Trophoblast cell (in vitro differentiated cells and primary cell): ENCODE measurements around the gene ABCF3.

Experiments used
- DNase-seq, 2 donors: peaks; one replicate each; pipeline ENCODE4 v3.0.0-alpha.2; 2016
- H2AFZ ChIP-seq: 2 replicates; pipeline ENCODE4 v1.6.1; 2013; ENCODE audit warnings: low read length, moderate library complexity, mild to moderate bottlenecking; ENCODE audit not compliant: insufficient read depth, poor library complexity
- H2AK5ac ChIP-seq: 2 replicates; pipeline ENCODE4 v1.6.1; 2013; ENCODE audit warnings: mild to moderate bottlenecking, low read length
- H2BK120ac ChIP-seq: 2 replicates; pipeline ENCODE4 v1.6.1; 2013; ENCODE audit warnings: low read length, mild to moderate bottlenecking, moderate library complexity; ENCODE audit not compliant: insufficient read depth, poor library complexity
- H2BK12ac ChIP-seq: 2 replicates; pipeline ENCODE4 v1.6.1; 2013; ENCODE audit warnings: mild to moderate bottlenecking, low read length, moderate library complexity
- H2BK5ac ChIP-seq: 2 replicates; pipeline ENCODE4 v1.6.1; 2013; ENCODE audit warnings: low read length, low read depth, moderate library complexity, mild to moderate bottlenecking; ENCODE audit not compliant: poor library complexity
- H3K14ac ChIP-seq: 2 replicates; pipeline ENCODE4 v1.6.1; 2013; ENCODE audit warnings: mild to moderate bottlenecking, low read length
- H3K18ac ChIP-seq: 2 replicates; pipeline ENCODE4 v1.6.1; 2013; ENCODE audit warnings: mild to moderate bottlenecking, low read length
- H3K23ac ChIP-seq: 2 replicates; pipeline ENCODE4 v1.6.1; 2013; ENCODE audit warnings: low read length
- H3K27ac ChIP-seq: 2 replicates; pipeline ENCODE4 v1.5.1; 2013; ENCODE audit warnings: low read depth, mild to moderate bottlenecking, inconsistent platforms, low read length, moderate library complexity
- H3K27me3 ChIP-seq: 2 replicates; pipeline ENCODE4 v1.6.1; 2013; ENCODE audit warnings: inconsistent platforms, mild to moderate bottlenecking, low read length, moderate library complexity; ENCODE audit not compliant: insufficient read depth
- H3K36me3 ChIP-seq, 2 experiments: 1 replicate in 1 of 2; 2 replicates in 1 of 2; pipeline ENCODE4 v1.6.1; 2013; ENCODE audit warnings: low read length in 2 of 2, mild to moderate bottlenecking in 2 of 2, moderate library complexity in 1 of 2; ENCODE audit not compliant: insufficient read depth in 2 of 2, control insufficient read depth in 1 of 2
- H3K4ac ChIP-seq: 2 replicates; pipeline ENCODE4 v1.6.1; 2013; ENCODE audit warnings: low read depth, mild to moderate bottlenecking, low read length, moderate library complexity
- H3K4me1 ChIP-seq, 2 experiments: 1 replicate in 1 of 2; 2 replicates in 1 of 2; pipeline ENCODE4 v1.6.1; 2013; ENCODE audit warnings: low read length in 2 of 2, mild to moderate bottlenecking in 2 of 2, moderate library complexity in 1 of 2; ENCODE audit not compliant: insufficient read depth in 2 of 2, control insufficient read depth in 1 of 2
- H3K4me2 ChIP-seq: 2 replicates; pipeline ENCODE4 v1.6.1; 2013; ENCODE audit warnings: inconsistent platforms, mild to moderate bottlenecking, low read length, moderate library complexity
- H3K4me3 ChIP-seq: 2 replicates; pipeline ENCODE4 v1.5.1; 2013; ENCODE audit warnings: mild to moderate bottlenecking, low read depth, low read length, inconsistent platforms
- H3K79me1 ChIP-seq: one replicate; pipeline ENCODE4 v1.6.1; 2013; ENCODE audit warnings: low read length
- H3K79me2 ChIP-seq: 2 replicates; pipeline ENCODE4 v1.6.1; 2013; ENCODE audit warnings: low read length, mild to moderate bottlenecking; ENCODE audit not compliant: control insufficient read depth, insufficient read depth, poor library complexity
- H3K9ac ChIP-seq: 2 replicates; pipeline ENCODE4 v1.6.1; 2013; ENCODE audit warnings: mild to moderate bottlenecking, low read length
- H3K9me3 ChIP-seq: 2 replicates; pipeline ENCODE4 v1.6.1; 2013; ENCODE audit warnings: low read depth, mild to moderate bottlenecking, control low read depth, inconsistent platforms, low read length; ENCODE audit not compliant: insufficient read depth
- H4K12ac ChIP-seq: 2 replicates; pipeline ENCODE4 v1.6.1; 2013; ENCODE audit warnings: low read depth, mild to moderate bottlenecking, low read length, moderate library complexity
- H4K8ac ChIP-seq: 2 replicates; pipeline ENCODE4 v1.6.1; 2013; ENCODE audit warnings: low read depth, mild to moderate bottlenecking, low read length, moderate library complexity
- H4K91ac ChIP-seq: one replicate; pipeline ENCODE4 v1.6.1; 2013; ENCODE audit warnings: low read depth, mild to moderate bottlenecking, low read length, moderate library complexity
- WGBS: extraction: QIAGEN DNeasy Blood & Tissue Kit; methylation state at CpG from one replicate; pipeline ENCODE4 v1.1.7; 2013; ENCODE audit warnings: missing lambda C conversion rate; ENCODE audit not compliant: insufficient read length, insufficient coverage; ENCODE audit errors: extremely low coverage; 5-methylcytosine and 5-hydroxymethylcytosine counted together

ABCF3 gene

DNA sequence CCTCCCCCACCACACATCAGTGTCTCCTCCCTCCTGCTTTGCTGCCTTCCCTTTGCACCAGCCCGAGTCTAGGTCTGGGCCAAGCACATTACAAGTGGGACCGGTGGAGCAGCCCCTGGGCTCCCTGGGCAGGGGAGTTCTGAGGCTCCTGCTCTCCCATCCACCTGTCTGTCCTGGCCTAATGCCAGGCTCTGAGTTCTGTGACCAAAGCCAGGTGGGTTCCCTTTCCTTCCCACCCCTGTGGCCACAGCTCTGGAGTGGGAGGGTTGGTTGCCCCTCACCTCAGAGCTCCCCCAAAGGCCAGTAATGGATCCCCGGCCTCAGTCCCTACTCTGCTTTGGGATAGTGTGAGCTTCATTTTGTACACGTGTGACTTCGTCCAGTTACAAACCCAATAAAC is 2.3 kb upstream of the ABCF3 start:
- WGBS, result no CpG with 5 or more reads among the region's 5 CpGs
- H3K4ac ChIP-seq, result no peak overlapping the region

DNA sequence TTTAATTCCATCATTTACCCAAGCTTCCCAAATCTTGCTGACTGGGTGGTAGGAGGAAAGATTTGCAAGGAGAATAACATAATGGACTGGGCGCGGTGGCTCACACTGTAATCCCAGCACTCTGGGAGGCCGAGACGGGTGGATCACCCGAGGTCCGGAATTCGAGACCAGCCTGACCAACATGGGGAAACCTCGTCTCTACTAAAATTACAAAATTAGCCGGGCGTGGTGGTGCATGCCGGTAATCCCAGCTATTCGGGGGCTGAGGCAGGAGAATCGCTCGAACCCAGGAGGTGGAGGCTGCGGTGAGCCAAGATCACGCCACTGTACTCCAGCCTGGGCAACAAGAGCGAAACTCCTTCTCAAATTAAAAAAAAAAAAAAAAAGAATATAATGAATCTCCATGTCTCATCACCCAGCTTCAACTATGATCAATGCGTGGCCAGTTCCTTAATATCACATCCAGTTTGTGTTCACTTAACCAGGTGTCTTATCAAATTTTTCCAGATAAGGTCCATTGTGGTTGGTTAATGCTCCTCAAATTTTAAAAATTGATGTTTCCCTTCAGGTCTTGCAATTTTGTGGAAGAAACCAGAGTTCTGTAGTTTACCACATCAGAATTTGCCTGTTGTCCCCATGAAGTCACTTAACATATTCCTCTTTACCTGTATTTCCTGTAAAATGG is 1.3 kb upstream of the ABCF3 start:
- no peak overlapping the region for H3K4me3 ChIP-seq
- peaks cover 10% of the 10 kb centered on the region for H3K79me1 ChIP-seq
- no peak overlapping the region for H2BK120ac ChIP-seq
- peak overlapping the region; percentile 95 for H3K27ac ChIP-seq
- H3K14ac ChIP-seq, result no peak overlapping the region
- H3K4ac ChIP-seq, result no peak overlapping the region
- H2AFZ ChIP-seq, result no peak overlapping the region
- no peak overlapping the region for H4K12ac ChIP-seq
- peaks cover 0 to 7% of the 10 kb centered on the region in 2 experiments for H3K4me1 ChIP-seq
- no peak overlapping the region for H2BK5ac ChIP-seq
- no CpG with 5 or more reads among the region's 18 CpGs for WGBS
- H2BK12ac ChIP-seq, result no peak overlapping the region
- H4K91ac ChIP-seq, result no peak overlapping the region
- H3K27me3 ChIP-seq, result no peaks in the 10 kb centered on the region
- no peak overlapping the region for H3K23ac ChIP-seq
- H4K8ac ChIP-seq, result no peak overlapping the region
- H3K18ac ChIP-seq, result no peak overlapping the region
- peaks cover 61 to 68% of the 10 kb centered on the region in 2 experiments for H3K36me3 ChIP-seq
- no peak for DNase-seq
- H3K9ac ChIP-seq, result no peak overlapping the region
- H3K9me3 ChIP-seq, result peaks cover 8% of the 10 kb centered on the region
- H3K79me2 ChIP-seq, result peaks cover 11% of the 10 kb centered on the region
- H2AK5ac ChIP-seq, result no peak overlapping the region
- no peak overlapping the region for H3K4me2 ChIP-seq

More for the DNA sequence above, 2.3 kb upstream of the ABCF3 start:
- Histone ChIP-seq H3K27me3 (no peaks in the 10 kb centered on the region), H4K91ac (no peak overlapping the region), H4K12ac (no peak overlapping the region), H3K36me3 (peaks cover 60 to 68% of the 10 kb centered on the region in 2 experiments), H3K4me3 (no peak overlapping the region), H3K79me2 (peaks cover 11% of the 10 kb centered on the region), H3K27ac (no peak overlapping the region), H2AFZ (no peak overlapping the region), H3K79me1 (peaks cover 10% of the 10 kb centered on the region), H2BK5ac (no peak overlapping the region), H3K9me3 (peaks cover 9% of the 10 kb centered on the region), H3K14ac (no peak overlapping the region), H3K4me1 (peaks cover 0 to 7% of the 10 kb centered on the region in 2 experiments), H2BK12ac (no peak overlapping the region), H2AK5ac (no peak overlapping the region), H4K8ac (no peak overlapping the region), H2BK120ac (no peak overlapping the region), H3K4me2 (no peak overlapping the region), H3K18ac (no peak overlapping the region), H3K9ac (no peak overlapping the region), H3K23ac (no peak overlapping the region)
- no peak for DNase-seq

DNA sequence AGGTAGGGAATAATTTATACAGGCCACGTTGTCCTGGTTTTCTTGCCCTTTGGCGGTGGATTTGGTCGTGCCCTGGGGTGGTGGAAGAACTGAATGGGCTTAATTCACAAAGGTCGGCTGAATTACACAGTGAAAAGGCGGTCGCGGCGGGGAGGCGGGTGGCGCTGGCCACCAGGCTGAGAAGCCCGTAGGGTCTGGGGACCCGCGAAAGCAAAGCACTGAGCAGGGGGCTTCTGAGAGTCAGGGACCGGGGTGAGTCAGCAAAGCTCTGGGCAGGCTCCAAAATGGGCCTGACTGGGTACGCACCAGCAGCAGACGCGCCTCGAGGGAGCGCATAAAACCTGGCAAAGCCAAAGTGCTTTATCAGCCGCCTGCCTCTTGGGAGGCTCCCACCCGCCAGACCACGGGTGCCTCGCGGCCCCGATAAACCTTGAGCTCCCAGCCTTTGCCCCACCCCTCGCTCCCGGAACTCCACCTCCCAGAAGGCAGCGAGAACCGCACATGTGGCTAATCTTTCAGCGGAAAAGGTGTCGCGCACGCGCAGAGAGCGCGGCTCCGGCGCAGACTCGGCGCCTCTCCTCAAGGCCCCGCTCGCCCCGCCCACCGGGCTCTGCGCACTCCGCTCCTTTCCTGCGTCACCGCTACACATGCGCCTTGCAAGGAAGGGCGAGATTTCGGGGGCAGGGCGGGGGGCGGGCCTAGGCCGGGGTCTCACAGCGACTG is 377 bp upstream of the ABCF3 start:
- Histone ChIP-seq H3K79me2 (peaks cover 11% of the 10 kb centered on the region), H4K91ac (peak overlapping the region; percentile 85)
- no CpG with 5 or more reads among the region's 55 CpGs for WGBS

DNA sequence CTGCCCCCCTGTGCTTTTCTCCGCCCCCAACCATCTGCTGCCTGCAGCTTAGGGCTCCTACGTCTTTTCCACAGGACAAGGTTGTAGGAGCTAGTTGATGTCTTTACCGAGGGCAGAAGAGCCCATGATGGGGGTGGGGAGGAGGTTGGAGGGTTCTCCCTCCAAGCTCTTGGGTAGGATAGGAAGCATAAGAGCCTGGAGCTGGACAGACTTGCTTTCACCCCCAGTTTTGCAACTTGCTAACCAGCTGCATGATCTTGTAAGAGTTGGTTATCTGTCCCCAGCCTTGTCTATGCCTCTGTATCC is 856 bp downstream of the ABCF3 start:
- no peak overlapping the region for H3K27ac ChIP-seq
- DNase-seq, result no peak
- H3K9me3 ChIP-seq, result peaks cover 3% of the 10 kb centered on the region
- no peak overlapping the region for H2BK120ac ChIP-seq
- no peak overlapping the region for H4K8ac ChIP-seq
- peaks cover 10% of the 10 kb centered on the region for H3K79me1 ChIP-seq
- no peak overlapping the region for H2AK5ac ChIP-seq
- H3K4me3 ChIP-seq, result peak overlapping the region; percentile 98
- H3K14ac ChIP-seq, result no peak overlapping the region
- no peak overlapping the region for H2BK12ac ChIP-seq
- no peak overlapping the region for H2BK5ac ChIP-seq
- peak overlapping the region; percentile 71 for H3K4ac ChIP-seq
- H3K27me3 ChIP-seq, result no peaks in the 10 kb centered on the region
- peaks cover 49 to 59% of the 10 kb centered on the region in 2 experiments for H3K36me3 ChIP-seq
- H3K23ac ChIP-seq, result no peak overlapping the region
- H3K9ac ChIP-seq, result peak overlapping the region; percentile 97
- H3K18ac ChIP-seq, result no peak overlapping the region
- peaks cover 11% of the 10 kb centered on the region for H3K79me2 ChIP-seq
- WGBS, result no CpG with 5 or more reads among the region's 3 CpGs
- no peak overlapping the region for H4K91ac ChIP-seq
- H3K4me1 ChIP-seq, result peaks cover 0 to 7% of the 10 kb centered on the region in 2 experiments
- no peak overlapping the region for H4K12ac ChIP-seq
- no peak overlapping the region for H2AFZ ChIP-seq
- H3K4me2 ChIP-seq, result peak overlapping the region; percentile 87

More for the DNA sequence above, 377 bp upstream of the ABCF3 start:
- peak overlapping the region; percentile 65 for H3K4ac ChIP-seq
- peak overlapping the region; percentile 61 for H2BK120ac ChIP-seq
- H2AFZ ChIP-seq, result peak overlapping the region; percentile 56
- H4K12ac ChIP-seq, result peak overlapping the region; percentile 76
- H3K4me3 ChIP-seq, result peak overlapping the region; percentile 98
- H3K9ac ChIP-seq, result peak overlapping the region; percentile 86
- H3K4me2 ChIP-seq, result peak overlapping the region; percentile 73
- peak overlapping the region; percentile 84 for H3K18ac ChIP-seq
- H3K36me3 ChIP-seq, result peaks cover 56 to 65% of the 10 kb centered on the region in 2 experiments
- no peak overlapping the region for H3K23ac ChIP-seq
- no peaks in the 10 kb centered on the region for H3K27me3 ChIP-seq
- H3K9me3 ChIP-seq, result peaks cover 8% of the 10 kb centered on the region
- H2BK12ac ChIP-seq, result peak overlapping the region; percentile 28
- peaks cover 10% of the 10 kb centered on the region for H3K79me1 ChIP-seq
- H4K8ac ChIP-seq, result peak overlapping the region; percentile 87
- H3K4me1 ChIP-seq, result peaks cover 0 to 7% of the 10 kb centered on the region in 2 experiments
- peak overlapping the region; percentile 95 for H3K27ac ChIP-seq
- DNase-seq, result peak; percentile 100
- peak overlapping the region; percentile 81 for H3K14ac ChIP-seq
- H2BK5ac ChIP-seq, result peak overlapping the region; percentile 83
- H2AK5ac ChIP-seq, result peak overlapping the region; percentile 61
